Measurements from ENCODE around the gene SLC2A9.

GRCh38 chr4:9919047-9919446, 102.2 kb downstream of the SLC2A9 start:
- TF ChIP-seq CTCF (IDR thresholded peaks at IDR 0.05) (no peak), POLR2A (IDR thresholded peaks at IDR 0.05) (no peak), POLR2AphosphoS5 (IDR thresholded peaks at IDR 0.05) (no peak)
